HepG2 (cell line): Measurements from ENCODE around the gene SERTAD1. TPM values are rescaled to one million over a fixed set of nuclear protein-coding genes. Genes with fewer than 3 reads are reported as not detected.

Experiments
- CBFB ChIP-seq: sonication (generic); formaldehyde crosslinking; IDR thresholded peaks from 2 replicates; pipeline ENCODE4 v1.4.0; 2020; ENCODE audit warnings: missing genetic modification reagents
- CHD2 ChIP-seq: IDR thresholded peaks from 2 replicates; pipeline ENCODE4 v1.6.1; 2011; ENCODE audit warnings: low read depth, low read length, improper control_type of control experiment
- GABPB1 ChIP-seq: IDR thresholded peaks from 2 replicates; pipeline ENCODE4 v1.6.1; 2016; ENCODE audit warnings: mild to moderate bottlenecking, missing genetic modification reagents, moderate library complexity, missing compliant biosample characterization
- HIC2 ChIP-seq: sonication (generic); formaldehyde crosslinking; IDR thresholded peaks from 2 replicates; pipeline ENCODE4 v1.9.0; 2022; ENCODE audit warnings: low read depth, missing genetic modification reagents
- HMGA1 ChIP-seq: sonication (generic); formaldehyde crosslinking; conservative IDR thresholded peaks from 2 replicates; pipeline ENCODE4 v1.4.0; 2020; ENCODE audit warnings: missing genetic modification reagents
- NFE2L1 ChIP-seq: sonication (generic); formaldehyde crosslinking; IDR thresholded peaks from 2 replicates; pipeline ENCODE4 v1.4.0; 2020; ENCODE audit warnings: missing genetic modification reagents, mild to moderate bottlenecking, borderline replicate concordance
- PHB2 ChIP-seq: fragments of 450-650 bp; IDR thresholded peaks from 2 replicates; pipeline ENCODE4 v1.6.1; 2018; ENCODE audit not compliant: partially characterized antibody
- RXRB ChIP-seq: IDR thresholded peaks from 2 replicates; pipeline ENCODE4 v1.6.1; 2016; ENCODE audit warnings: borderline replicate concordance, missing genetic modification reagents, missing compliant biosample characterization
- SMAD1 ChIP-seq: sonication (generic); formaldehyde crosslinking; IDR thresholded peaks from 2 replicates; pipeline ENCODE4 v1.4.0; 2020; ENCODE audit warnings: missing genetic modification reagents, low read depth, mild to moderate bottlenecking, borderline replicate concordance
- SP4 ChIP-seq: sonication (generic); formaldehyde crosslinking; IDR thresholded peaks from 2 replicates; pipeline ENCODE4 v1.8.1; 2023; ENCODE audit warnings: mild to moderate bottlenecking, missing genetic modification reagents
- SYNCRIP ChIP-seq: fragments of 200-400 bp; formaldehyde crosslinking; IDR thresholded peaks from 2 replicates; pipeline ENCODE4 v1.6.1; 2018; ENCODE audit warnings: mild to moderate bottlenecking, low read depth, low read length; ENCODE audit not compliant: insufficient read depth
- TBP ChIP-seq: sonication (generic); formaldehyde crosslinking; IDR thresholded peaks from 2 replicates; pipeline ENCODE4 v1.5.0; 2020; ENCODE audit warnings: missing genetic modification reagents
- THYN1 ChIP-seq: sonication (generic); formaldehyde crosslinking; IDR thresholded peaks from 2 replicates; pipeline ENCODE4 v1.8.1; 2023; ENCODE audit warnings: low read depth, mild to moderate bottlenecking, moderate library complexity, missing genetic modification reagents, borderline replicate concordance
- ZBTB38 ChIP-seq: sonication (generic); formaldehyde crosslinking; IDR thresholded peaks from 2 replicates; pipeline ENCODE4 v1.5.1; 2020; ENCODE audit warnings: mild to moderate bottlenecking, missing genetic modification reagents
- ZFP36L2 ChIP-seq: sonication (generic); formaldehyde crosslinking; IDR thresholded peaks from 2 replicates; pipeline ENCODE4 v1.4.0; 2020; ENCODE audit warnings: missing genetic modification reagents
- ZNF280B ChIP-seq: sonication (generic); formaldehyde crosslinking; IDR thresholded peaks from 2 replicates; pipeline ENCODE4 v1.5.0; 2020; ENCODE audit warnings: missing genetic modification reagents, mild to moderate bottlenecking, borderline replicate concordance
- ZNF296 ChIP-seq: sonication (generic); formaldehyde crosslinking; conservative IDR thresholded peaks from 2 replicates; pipeline ENCODE4 v1.5.0; 2020; ENCODE audit warnings: mild to moderate bottlenecking, missing genetic modification reagents
- ZNF326 ChIP-seq: sonication (generic); formaldehyde crosslinking; IDR thresholded peaks from 2 replicates; pipeline ENCODE4 v1.4.0; 2020; ENCODE audit warnings: missing genetic modification reagents, borderline replicate concordance
- ZNF414 ChIP-seq: sonication (generic); formaldehyde crosslinking; IDR thresholded peaks from 2 replicates; pipeline ENCODE4 v1.5.0; 2020; ENCODE audit warnings: missing genetic modification reagents
- ZNF556 ChIP-seq: sonication (generic); formaldehyde crosslinking; IDR thresholded peaks from 2 replicates; pipeline ENCODE4 v1.4.0; 2020; ENCODE audit warnings: mild to moderate bottlenecking, missing genetic modification reagents, borderline replicate concordance
- ZNF614 ChIP-seq: IDR thresholded peaks from 2 replicates; pipeline ENCODE4 v1.6.1; 2018; ENCODE audit warnings: missing biosample characterization, missing genetic modification reagents, inconsistent platforms, borderline replicate concordance
- ZNF703 ChIP-seq: sonication (generic); formaldehyde crosslinking; IDR thresholded peaks from 2 replicates; pipeline ENCODE4 v1.5.1; 2020; ENCODE audit warnings: missing genetic modification reagents, mild to moderate bottlenecking, moderate library complexity, borderline replicate concordance
- ZNF75D ChIP-seq: sonication (generic); formaldehyde crosslinking; IDR thresholded peaks from 2 replicates; pipeline ENCODE4 v1.8.1; 2023; ENCODE audit warnings: missing genetic modification reagents, mild to moderate bottlenecking, borderline replicate concordance
- ZNF768 ChIP-seq: sonication (generic); formaldehyde crosslinking; IDR thresholded peaks from 2 replicates; pipeline ENCODE4 v1.4.0; 2020; ENCODE audit warnings: missing genetic modification reagents
- polyA plus RNA-seq, 8 experiments: library from polyadenylated mRNA; depleted of rRNA in 3 of 8; stranded (reverse) in 7 of 8; unstranded in 1 of 8; fragments of >200 nt; fragmentation: Illumina TruSeq in 4 of 8; extraction: Trizol in 4 of 8; gene quantifications; 2 replicates each; pipeline versions ENCODE4 v1.2.1 to v1.2.3, GENCODE V29; 2011 to 2016; ENCODE audit warnings: low read depth in 4 of 8, missing spikeins in 1 of 8, mixed read lengths in 1 of 8; ENCODE audit not compliant: insufficient read depth in 1 of 8
- total RNA-seq, 5 experiments: library from RNA; depleted of rRNA; stranded (reverse); fragments of >200 nt; fragmentation: Illumina TruSeq; extraction: Trizol; gene quantifications; 2 replicates each; pipeline ENCODE4 v1.2.3, GENCODE V29; 2016; ENCODE audit warnings: low read depth in 1 of 5
- TF ChIP-seq, protein P1 (sequence below): sonication (generic); formaldehyde crosslinking; IDR thresholded peaks from 2 replicates; pipeline ENCODE4 v1.8.1; 2023; ENCODE audit warnings: mild to moderate bottlenecking, missing genetic modification reagents

Gene SERTAD1
- total and polyA plus RNA-seq, 2 of the 13 experiments (the other 11 are each of a cell fraction or from before 2014, with no cell fraction given): 4.3 to 4.5 TPM

DNA sequence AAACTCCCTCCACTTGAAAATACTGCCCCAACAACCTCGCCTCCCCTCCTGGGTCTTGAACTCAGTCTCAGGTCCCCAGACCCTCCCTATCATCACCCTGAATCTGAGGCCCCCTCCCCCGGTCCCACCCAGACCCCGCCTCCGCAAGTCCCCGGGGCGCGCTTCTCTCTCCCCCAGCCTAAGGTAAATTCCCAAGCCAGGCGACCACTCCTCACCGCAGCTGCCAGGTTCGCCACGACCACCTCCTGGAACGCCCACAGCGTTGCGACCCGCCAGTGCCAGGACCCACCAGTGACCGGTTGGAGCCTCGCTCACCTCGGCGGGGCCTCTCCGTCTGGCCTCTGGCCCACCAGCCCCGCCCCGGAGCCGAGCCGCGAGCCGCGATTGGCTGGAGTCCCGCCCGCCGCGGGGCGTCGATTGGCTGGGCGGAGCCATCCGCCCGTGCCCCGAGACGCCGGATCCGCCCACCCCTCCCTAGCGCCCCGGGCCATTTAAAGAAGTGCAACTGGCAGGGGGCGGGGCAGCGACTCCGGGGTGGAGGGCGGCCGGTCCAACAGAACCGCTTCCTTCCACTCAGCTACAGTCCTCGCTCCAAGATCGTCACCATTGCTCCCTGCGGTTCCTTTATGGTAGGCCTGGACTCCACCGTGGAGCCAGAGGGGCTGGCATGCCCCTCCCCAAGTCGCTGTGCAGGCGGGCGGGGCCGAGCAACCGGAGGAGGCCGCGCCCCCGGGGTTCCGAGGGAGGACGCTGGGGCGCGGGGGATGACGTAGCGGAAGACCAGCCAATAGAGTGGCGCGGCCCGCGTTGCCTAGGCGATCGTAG is 18.4 kb upstream of the SERTAD1 start, which contains the start of gene SERTAD3 (continued):
- TF ChIP-seq RXRB (CRISPR knock-in tag): no peak
- no peak for TF ChIP-seq TBP
- no peak for TF ChIP-seq CBFB (CRISPR knock-in tag)
- peak; percentile 91 for TF ChIP-seq SP4 (CRISPR knock-in tag)
- TF ChIP-seq ZNF703 (CRISPR knock-in tag): no peak
- TF ChIP-seq ZNF768 (CRISPR knock-in tag): peak; percentile 58
- no peak for TF ChIP-seq ZNF296
- TF ChIP-seq, protein P1, sequence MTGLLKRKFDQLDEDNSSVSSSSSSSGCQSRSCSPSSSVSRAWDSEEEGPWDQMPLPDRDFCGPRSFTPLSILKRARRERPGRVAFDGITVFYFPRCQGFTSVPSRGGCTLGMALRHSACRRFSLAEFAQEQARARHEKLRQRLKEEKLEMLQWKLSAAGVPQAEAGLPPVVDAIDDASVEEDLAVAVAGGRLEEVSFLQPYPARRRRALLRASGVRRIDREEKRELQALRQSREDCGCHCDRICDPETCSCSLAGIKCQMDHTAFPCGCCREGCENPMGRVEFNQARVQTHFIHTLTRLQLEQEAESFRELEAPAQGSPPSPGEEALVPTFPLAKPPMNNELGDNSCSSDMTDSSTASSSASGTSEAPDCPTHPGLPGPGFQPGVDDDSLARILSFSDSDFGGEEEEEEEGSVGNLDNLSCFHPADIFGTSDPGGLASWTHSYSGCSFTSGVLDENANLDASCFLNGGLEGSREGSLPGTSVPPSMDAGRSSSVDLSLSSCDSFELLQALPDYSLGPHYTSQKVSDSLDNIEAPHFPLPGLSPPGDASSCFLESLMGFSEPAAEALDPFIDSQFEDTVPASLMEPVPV: peak; percentile 65
- TF ChIP-seq ZNF614 (CRISPR knock-in tag): no peak
- 0 out of 2 replicates have a peak, but pooled peaks have one; percentile 60 for TF ChIP-seq ZBTB38 (CRISPR knock-in tag)
- no peak for TF ChIP-seq THYN1 (CRISPR knock-in tag)
- no peak for TF ChIP-seq ZNF75D (CRISPR knock-in tag)
- TF ChIP-seq GABPB1: peak; percentile 81
- TF ChIP-seq SMAD1 (CRISPR knock-in tag): no peak
- TF ChIP-seq ZFP36L2 (CRISPR knock-in tag): no peak
- TF ChIP-seq ZNF414 (CRISPR knock-in tag): peak; percentile 20; the same call in 1 of the 2 replicates
- 0 out of 2 replicates have a peak, but pooled peaks have one; percentile 10 for TF ChIP-seq ZNF280B
- TF ChIP-seq HIC2: no peak
- TF ChIP-seq NFE2L1 (CRISPR knock-in tag): no peak
- TF ChIP-seq ZNF556: no peak
- TF ChIP-seq SYNCRIP: no peak
- no peak for TF ChIP-seq PHB2
- no peak; the same call in 1 of the 2 replicates for TF ChIP-seq CHD2
- TF ChIP-seq HMGA1: no peak
- no peak for TF ChIP-seq ZNF326 (CRISPR knock-in tag)
